Inflammatory macrophage treated with lipopolysaccharide for 1 hour (primary cell): Measurements from ENCODE around the gene DEFB129.
"Not testable (repeated sequence)": the region's sequence is repeated elsewhere in the genome, so short reads cannot be mapped to it uniquely, and the experiment has no call there.

Source experiments
- DNase-seq, 2 donors: peaks; one replicate each; pipeline ENCODE4 v3.0.0-alpha.2; 2020 to 2022

The DEFB129 gene

DNA sequence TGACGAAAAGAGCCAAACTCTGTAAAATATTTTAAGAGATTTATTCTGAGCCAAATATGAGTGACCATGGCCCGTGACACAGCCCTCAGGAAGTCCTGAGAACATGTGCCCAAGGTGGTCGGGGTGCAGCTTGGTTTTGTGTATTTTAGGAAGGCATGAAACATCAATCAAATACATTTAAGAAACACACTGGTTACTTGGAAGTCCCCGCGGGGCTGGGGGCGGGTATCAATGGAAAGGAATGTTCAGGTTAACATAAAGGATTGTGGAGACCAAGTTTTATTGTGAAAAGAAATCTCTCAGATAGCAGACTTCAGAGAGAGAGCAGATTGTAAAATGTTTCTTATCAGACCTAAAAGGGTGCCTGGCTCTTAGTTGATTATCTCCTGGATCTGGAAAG is 26.4 kb downstream of the DEFB129 start:
- DNase-seq, result not testable (repeated sequence)

DNA sequence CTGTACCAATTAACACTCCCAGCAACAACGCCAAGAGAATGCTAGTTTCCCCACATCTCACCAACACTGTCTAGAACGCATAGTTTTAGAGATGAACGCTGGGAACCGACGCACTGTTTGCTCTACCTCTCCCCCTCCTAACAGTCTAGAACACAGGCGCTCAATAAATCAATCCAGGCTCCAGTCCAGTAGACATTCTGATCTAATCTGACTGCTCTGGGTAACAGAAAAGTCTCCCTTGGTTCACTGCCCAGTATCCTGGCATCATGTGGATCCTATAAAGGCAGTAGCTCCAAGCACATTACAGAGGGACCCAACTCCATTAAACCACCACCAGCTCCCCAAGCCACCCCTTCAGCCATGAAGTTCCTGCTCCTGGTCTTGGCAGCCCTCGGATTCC is 30.4 kb downstream of the DEFB129 start, which contains the start of gene DEFB132:
TSS of gene DEFB132 (plus strand) at position 306 of the 400 bp plus-strand sequence. CDS start at position 361, 55 bp downstream.
- DNase-seq, result no peak

DNA sequence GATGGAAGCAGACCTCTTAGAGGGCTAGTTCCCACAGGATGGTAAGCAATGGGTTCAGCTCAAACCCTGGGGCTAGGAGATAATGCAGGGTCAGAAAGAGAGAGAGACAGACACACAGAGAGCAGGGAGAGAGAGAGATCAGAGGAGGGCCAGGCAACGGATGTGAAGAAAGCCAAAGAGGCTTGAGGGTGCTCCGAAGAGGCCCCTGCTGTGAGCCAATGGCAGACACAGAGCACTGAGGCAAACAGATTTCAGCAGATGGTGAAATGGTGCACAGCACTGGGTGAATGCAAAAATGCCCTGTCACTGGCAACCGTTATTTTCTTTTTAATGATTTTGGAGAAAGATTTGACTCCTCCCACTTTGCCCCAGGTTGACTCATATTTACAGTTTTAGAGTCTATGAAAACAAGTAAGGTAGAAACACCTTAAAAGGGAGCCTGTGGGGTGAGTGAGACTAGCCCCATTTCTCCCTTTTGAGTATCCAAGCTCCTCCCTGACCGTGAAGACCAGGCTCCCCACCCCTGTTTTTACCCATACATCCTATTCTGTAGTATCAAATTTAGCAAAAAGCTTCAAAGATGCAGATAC is 31.3 kb downstream of the DEFB129 start:
- no peak for DNase-seq

DNA sequence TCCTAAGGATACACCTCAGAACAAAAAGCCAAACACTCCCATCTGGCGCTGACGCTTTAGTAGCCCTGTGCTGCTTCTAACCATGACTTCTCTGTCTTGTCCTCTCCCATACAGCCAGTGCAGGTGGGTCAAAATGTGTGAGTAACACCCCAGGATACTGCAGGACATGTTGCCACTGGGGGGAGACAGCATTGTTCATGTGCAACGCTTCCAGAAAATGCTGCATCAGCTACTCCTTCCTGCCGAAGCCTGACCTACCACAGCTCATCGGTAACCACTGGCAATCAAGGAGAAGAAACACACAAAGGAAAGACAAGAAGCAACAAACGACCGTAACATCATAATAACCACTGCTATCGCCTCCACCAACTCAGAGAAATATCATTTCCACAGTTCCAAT is 31.9 kb downstream of the DEFB129 start:
- DNase-seq, result no peak

DNA sequence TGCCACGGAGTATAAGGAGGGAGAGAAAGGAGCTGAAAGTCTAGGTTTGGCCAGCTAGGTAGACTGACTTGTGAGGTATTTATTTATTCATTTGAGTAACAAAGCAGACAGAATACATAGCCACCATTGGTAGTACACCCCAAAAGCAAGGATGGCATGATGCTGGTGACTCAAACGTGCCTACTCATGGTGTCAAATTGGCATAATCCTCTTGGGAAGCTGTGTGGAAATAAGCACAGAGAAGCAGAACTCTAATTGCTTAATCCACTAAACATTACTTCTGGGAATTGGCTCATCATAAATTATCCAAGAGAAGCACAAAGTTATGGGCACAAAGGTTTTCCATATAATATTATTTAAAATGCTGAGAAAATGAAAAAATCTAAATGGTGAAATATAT is 32.9 kb downstream of the DEFB129 start:
- DNase-seq, result peak; percentile 62 to 83

DNA sequence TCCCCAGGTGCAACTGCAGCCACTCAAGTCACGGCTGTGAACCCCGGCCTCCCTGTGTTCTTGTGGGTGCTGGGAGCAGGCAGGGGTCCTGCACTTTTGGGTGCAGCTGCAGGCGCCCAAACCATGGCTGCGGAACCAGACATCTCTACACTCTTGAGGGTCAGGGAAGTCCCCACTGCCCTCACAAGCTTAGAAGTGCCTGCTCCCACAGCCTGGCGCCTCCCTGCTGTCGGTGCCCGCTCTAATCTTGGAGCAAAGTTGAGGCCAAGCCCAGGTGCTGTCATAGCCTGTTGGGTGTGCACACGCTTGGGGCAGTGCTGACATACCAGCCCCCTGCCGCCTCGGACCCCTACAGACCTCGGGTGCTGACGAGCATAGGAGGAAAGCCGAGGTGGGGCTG is 36.6 kb downstream of the DEFB129 start:
- DNase-seq, result no peak

DNA sequence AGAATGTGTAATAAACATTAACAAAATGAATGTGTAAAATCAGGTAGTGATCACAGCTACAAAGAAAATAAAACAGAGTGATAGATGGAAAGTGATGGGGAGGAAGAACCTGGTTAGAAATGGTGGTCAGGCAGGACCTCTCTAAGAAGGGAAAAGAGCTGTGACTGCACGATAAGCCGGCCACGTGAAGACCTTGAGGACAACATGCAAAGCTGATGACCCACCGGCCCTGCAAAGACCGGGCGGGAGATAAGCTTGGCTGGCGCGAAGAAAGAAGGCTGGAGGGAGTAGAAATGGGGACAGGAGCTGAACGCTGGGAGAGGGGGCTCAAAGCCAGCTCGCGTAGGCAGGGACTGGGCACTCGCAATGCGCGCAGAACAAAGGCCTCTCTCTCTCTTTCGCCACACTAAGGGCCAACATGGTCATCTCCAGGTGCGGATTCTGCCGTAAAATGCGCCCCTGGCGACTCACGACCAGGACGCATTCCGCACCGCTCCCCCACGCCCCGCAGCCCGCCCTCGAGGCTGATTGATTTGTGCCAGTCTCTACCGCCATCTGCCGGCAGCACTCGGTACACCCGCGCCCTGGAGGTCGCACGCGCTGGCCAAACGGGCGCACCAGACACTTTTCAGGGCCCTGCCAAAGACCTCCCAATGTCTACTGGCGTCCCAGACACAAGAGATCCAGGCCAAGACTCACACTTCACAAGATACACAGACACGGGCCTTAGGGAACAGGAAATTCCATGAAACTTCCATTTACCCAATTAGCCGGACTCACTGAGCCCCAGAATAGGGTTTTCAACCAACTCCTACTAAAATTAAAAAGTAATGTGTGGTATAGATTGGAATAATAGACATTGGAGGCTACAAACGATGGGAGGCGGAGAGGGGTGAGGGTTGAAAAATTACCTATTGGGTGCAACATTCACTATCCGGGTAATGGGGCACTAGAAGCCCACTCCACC is 39.8 kb downstream of the DEFB129 start:
- DNase-seq, result peak; percentile 35 to 89

DNA sequence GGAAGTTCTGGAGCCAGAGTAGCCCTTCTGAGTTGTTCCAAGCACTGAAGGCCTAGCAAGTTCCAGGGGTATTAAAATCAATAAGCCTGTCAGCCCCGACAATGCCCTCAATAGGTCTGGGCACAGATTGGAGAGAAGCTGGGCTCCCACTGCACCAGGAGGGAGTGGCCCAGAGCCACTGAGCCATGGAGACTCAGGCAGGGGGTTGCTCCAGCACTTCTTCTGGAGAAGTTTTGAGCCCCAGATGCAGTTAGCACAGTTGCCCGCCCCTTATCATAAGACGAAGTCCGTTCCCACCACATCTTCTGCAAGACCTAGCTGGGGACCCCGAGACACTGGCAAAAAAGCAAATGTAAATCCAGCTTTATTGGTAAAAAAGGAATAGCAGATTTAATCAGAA is 43.5 kb downstream of the DEFB129 start:
- DNase-seq, result no peak

DNA sequence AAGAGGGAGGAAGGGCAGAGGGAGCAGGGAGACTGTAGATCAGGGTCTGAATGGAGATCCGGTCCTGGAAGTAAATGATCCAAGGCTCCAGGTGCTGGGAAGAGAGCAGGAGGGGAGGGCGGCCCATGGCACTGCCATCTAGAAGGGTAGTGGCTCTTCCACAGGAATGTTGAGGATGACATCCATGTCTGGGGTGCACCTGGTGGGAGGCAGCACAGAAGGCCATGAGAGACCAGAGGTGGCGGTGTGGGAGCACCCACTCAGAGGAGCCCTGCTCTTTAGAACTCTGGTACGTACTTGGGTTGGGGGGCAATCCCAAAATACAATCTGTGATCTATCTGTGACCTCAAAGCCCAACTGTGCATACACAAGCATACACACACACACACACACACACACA is 44.0 kb downstream of the DEFB129 start:
- no peak for DNase-seq

DNA sequence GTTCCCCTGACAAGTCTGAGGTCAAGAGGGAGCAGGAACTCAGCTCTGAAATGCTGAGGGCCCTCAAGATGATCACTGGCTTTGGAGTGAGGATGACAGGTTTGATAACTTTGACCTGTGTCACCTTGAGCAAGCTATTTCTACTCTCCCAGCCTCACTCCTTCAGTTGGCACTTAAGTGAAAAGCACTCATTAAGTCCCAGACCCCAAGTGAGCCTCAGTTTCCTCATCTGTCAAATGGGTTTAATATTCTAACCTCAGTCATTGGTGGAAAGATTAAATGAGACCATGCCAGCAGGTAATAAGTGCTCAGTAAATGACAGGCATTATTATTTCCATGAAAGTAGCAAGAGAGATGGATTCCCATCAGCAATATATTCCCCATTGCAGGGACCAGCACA is 44.5 kb downstream of the DEFB129 start:
- DNase-seq, result no peak

DNA sequence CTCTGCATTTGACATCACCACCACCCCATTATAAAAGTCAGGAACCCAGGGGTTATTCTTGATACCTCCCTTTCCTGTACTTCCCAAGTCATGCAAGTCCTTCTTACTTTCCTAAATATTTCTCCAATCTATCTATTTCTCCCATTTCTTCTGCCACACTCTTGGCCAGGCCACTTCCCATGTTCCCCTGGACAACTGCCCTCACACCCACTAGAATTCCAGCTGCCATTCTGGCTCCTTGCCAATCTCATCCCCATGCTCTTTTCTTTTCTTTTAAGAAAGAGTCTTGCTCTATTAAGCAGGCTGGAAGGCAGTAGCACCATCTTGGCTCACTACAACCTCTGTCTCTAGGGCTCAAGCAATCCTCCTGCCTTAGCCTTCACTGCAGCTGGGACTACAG is 45.7 kb downstream of the DEFB129 start:
- no peak for DNase-seq

DNA sequence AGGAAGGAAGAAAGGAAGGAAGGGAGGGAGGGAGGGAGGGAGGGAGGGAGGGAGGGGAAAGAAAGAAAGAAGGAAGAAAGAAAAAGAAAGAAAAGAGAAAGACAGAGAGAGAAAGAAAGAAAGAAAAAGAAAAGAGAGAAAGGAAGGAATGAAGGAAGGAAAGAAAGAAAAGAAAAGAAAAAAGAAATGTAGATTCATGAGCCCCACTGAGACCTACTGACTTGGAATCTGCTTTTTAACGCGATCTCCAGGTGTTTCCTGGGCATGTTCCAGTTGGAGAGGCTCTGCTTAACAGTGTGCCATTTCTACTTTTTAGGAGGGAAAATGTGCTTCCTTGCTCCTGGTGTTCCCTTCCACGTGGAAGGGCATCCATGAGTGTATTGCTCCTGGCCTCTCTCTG is 46.8 kb downstream of the DEFB129 start:
- DNase-seq, result no peak

DNA sequence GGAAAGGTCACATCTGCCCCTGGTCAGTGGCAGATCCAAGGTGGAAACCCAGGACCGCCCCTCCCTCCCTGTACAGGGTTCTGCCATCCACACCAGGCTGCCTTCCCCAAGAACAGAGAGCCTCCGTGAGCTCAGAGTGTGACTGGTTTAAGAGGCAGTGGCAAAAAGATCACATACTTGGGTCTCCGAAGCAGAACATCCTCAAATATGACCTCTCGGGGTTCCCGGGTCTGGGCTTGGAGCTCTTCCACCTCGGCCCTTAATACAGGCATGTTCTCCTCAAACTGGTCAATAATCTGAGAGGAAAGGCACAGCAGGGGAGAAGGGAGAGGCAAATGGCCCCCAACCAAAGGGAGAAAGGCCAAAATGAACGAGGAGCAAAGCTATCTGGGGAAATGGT is 48.7 kb downstream of the DEFB129 start:
- no peak for DNase-seq

DNA sequence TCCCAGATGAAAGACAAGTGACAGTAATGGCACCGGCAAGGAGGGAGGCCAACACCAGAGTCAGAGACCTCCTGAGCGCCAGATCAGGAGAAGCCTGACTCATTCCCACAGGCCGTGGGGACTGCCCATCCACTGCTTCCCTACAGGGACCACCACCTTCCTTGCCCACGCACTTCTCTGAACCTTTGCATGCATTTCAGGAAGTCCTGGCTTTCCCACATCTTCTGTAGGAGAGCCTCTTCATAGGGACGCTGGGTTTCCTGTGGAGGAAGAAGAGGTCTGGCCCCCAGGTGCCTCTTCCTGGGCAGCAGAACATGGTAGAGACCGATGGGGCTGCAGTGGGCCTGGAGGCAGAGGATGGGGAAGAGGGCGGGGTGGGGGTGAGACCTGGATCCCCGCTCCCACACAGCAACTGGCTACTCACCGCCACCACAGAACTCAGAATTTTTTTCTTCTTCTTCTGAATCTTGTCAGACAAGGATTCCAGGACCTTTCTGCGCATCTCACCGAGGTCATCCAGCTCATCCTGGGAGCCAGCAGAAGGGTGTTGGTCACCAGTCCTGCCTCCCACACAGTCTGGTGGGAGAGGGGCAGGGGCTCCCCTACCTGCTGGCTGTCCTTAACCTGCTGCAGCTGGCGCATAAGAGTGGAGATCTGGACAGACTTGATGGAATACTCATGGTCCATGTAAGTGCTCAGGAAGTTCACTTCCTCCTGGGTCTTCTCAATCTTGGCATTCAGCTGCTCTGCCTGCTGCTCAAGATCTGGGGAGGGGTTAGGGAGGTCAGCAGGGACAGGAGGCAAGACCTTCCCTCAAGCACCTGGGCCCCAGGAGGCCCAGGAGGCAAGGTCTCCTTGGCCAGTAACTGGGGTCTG is 49.8 kb downstream of the DEFB129 start:
- no peak for DNase-seq

DNA sequence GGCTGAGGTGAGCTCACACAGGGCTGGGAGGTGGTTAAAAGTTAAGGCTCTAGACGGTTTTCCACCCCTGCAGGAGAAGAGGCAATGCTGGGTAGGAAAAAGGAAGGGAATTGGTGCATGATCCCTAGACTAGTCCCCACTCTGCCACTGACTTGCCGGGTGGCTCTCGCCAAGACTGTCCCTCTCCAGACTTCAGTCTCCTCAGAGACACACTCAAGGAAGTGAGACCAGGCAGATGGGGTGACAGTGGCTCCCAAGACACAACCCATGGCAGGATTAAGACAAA is 50.4 kb downstream of the DEFB129 start:
- DNase-seq, result no peak

DNA sequence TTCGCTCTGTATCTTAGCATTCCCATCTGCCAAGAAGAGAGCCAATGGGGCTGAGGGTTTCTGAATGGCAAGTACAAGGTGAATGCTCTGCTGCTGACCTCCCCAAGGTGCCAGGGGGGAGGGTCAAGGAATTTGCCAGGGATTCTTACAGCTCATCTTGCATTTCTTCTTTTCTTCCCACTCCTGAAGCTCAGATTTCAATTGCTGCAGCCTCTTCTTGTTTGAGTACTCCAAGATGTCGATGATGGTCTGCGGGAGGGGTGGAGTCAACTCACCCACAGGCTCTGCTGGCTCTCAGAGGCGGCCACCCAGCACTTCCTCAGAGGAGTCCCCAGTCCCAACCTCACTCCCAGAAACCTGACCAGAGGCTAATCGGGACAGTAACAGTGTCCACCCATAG is 51.1 kb downstream of the DEFB129 start:
- no peak for DNase-seq

DNA sequence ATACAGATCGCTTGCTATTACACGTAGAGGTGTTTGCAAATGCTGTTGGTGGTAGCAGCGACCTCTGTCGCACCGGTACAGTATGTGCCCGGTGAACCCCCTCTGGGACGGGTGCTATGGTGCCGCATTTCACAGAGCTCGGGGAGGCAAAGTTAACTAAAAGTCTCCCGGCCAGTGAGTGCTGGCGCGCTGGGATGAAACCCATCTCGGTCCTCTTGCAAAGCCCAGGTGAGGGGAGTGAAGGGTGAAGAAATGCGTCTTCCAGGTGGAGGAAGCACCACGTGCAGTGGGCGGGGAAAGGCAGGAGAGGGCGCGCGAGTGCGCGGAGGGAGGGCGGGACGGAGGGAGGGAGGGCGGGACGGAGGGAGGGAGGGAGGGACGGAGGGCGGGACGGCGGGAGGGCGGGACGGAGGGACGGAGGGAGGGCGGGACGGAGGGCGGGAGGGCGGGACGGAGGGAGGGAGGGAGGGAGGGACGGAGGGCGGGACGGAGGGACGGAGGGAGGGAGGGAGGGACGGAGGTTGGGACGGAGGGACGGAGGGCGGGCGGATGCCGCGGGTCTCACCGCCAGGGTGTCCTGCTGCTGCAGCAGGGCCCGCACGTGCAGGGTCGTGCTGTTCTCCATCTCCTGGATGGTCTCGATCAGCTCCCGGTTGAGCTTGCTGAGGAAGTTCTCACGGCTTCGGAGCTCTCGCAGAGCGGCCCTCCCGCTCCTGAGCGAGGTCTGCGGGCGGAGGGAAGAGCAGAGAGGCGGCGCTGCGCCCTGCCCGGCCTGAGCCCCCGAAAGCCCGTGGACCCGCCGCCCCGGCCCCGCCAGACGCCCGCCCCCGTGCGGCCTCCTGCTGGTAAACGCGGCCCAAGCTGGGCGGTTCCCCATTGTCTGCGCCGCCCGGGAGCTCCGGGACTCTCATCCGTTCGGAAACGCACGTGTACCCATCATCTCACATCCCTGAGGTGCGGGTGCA is 51.8 kb downstream of the DEFB129 start:
- DNase-seq, result no peak
